Fibroblast of the aortic adventitia (primary cell): ENCODE data around the gene SP140. TPM values are rescaled to one million over a fixed set of nuclear protein-coding genes. Genes with fewer than 3 reads are reported as not detected.
"Not testable (repeated sequence)": the region's sequence is repeated elsewhere in the genome, so short reads cannot be mapped to it uniquely, and the experiment has no call there.

ENCODE experiments used
- DNase-seq: peaks from one replicate; pipeline ENCODE4 v3.0.0-alpha.2; 2010; ENCODE audit warnings: low read depth
- H3K4me3 ChIP-seq: 2 replicates; pipeline ENCODE4 v1.5.1; 2011; ENCODE audit warnings: low read depth, mild to moderate bottlenecking, control low read depth, low read length, moderate library complexity
- CTCF ChIP-seq: IDR thresholded peaks from 2 replicates; pipeline ENCODE4 v1.5.1; 2011; ENCODE audit warnings: mild to moderate bottlenecking, low read length, control low read depth, inconsistent platforms; ENCODE audit not compliant: insufficient read depth
- total RNA-seq: library from RNA; depleted of rRNA; stranded (reverse); fragments of >200 nt; gene quantifications from 2 replicates; pipeline ENCODE4 v1.2.3, GENCODE V29; 2012; ENCODE audit warnings: low replicate concordance

The SP140 gene
- total RNA-seq, 1 donor: 0.09 TPM

DNA sequence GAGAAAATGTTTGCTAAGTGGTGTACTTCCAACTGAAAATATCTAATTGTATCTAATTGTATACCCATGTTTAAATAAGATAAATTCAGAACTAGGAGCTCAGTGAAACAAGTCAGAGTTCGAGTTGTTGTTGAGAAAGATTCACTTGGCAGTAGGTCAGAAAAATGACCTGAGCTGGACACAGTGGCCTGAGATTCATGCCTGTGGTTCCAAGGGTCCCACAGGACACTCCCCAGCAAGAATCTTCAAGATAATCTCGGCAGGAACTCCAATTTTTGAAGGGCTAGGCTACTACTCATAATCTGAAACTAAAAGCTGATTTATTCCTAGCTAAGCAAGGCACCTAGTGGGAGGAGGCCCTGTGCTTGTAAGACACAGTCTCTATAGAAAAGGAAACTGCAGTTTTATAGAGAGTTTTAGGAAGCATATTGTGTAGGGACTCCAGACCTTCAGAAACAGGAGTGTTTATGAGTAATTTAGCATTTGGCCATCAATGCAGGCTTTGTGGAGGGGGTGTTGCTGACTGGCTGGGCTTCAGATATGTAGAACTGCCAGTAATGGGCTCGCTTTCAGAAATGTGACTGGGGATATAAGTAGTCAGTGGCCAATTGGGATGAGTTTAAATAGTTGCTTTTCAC is 43.2 kb downstream of the SP140 start:
- H3K4me3 ChIP-seq: no peak overlapping the region
- no peak for TF ChIP-seq CTCF
- DNase-seq: peak; percentile 27

DNA sequence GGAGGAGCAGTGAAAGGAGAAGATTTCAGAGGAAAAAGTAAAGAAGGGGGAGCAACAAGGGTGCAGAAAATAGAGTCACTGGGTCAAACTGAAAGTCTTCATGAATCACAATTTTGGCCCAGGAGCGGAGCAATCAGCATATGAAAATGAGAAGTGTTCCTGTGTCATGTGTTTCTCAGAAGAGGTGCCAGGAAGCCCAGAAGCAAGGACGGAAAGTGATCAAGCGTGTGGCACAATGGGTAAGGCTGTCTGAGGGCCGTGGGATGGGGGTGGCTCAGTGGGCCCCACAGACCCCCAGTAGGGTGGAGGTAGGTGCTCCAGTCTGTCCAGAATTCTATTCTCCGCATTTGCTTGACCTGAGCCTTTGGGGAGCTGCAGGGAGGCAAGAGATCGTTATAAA is 44.2 kb downstream of the SP140 start:
- DNase-seq: no peak
- TF ChIP-seq CTCF: no peak
- H3K4me3 ChIP-seq: no peak overlapping the region

- no peak overlapping the region for H3K4me3 ChIP-seq
- TF ChIP-seq CTCF: no peak
- DNase-seq: no peak
Observed at GRCh38 chr2:230282936-230283335, 57.4 kb downstream of the SP140 start.

- no peak for TF ChIP-seq CTCF
- no peak overlapping the region for H3K4me3 ChIP-seq
- DNase-seq: no peak
Observed at GRCh38 chr2:230286048-230286447, 60.5 kb downstream of the SP140 start.

- DNase-seq: peak; percentile 40
- H3K4me3 ChIP-seq: not testable (repeated sequence)
Observed at GRCh38 chr2:230289311-230289710, 63.8 kb downstream of the SP140 start.

DNA sequence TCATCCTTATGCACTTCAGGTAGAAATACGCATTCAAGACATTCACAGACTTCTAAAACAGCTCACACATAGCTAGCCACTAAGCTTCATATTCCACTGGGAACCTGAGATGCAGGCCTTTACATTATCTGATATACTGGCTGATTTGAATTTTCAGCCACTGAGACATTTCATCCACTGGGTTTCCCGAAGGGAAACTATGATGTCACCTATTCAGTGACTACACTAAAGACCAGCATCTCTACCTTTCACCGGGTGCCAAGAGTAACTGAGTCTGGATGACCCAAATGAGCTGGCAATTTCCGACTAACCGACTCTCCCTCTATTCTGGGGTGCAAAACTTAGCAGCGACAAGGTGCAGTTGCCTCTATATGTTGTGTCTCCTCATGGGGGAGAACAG is 69.7 kb downstream of the SP140 start:
- no peak overlapping the region for H3K4me3 ChIP-seq
- DNase-seq: no peak
- TF ChIP-seq CTCF: no peak

GRCh38 chr2:230296917-230297316 is 71.4 kb downstream of the SP140 start:
- H3K4me3 ChIP-seq: no peak overlapping the region
- DNase-seq: no peak
- TF ChIP-seq CTCF: no peak
